Fibroblast of peridontal ligament (primary cell): Measurements from ENCODE around the gene OGDHL.
"Not testable (repeated sequence)": the region's sequence is repeated elsewhere in the genome, so short reads cannot be mapped to it uniquely, and the experiment has no call there.

Experiments
- DNase-seq: peaks from one replicate; pipeline ENCODE4 v3.0.0-alpha.2; 2010; ENCODE audit errors: extremely low read depth

The OGDHL gene

DNA sequence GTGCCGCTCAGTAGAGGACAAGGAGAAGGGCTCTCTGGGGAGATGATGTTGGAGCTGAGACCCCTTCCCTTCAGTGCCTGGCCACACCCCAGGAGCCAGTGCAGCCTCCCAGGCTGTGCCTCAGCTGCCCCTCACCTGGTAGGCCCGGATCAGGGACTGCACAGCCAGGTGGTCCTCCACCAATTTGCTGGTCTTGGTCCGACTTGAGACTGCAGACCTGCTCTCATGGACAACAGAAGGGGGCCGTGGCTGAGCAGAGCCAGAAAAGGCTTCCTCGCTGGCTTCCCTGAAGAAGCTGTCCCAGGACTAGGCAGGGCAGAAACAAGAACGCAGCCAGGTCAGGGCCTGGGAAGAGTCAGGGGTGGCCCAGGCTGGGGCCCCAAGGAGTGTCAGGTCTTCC, 5.5 kb downstream of the OGDHL start:
- no peak for DNase-seq

DNA sequence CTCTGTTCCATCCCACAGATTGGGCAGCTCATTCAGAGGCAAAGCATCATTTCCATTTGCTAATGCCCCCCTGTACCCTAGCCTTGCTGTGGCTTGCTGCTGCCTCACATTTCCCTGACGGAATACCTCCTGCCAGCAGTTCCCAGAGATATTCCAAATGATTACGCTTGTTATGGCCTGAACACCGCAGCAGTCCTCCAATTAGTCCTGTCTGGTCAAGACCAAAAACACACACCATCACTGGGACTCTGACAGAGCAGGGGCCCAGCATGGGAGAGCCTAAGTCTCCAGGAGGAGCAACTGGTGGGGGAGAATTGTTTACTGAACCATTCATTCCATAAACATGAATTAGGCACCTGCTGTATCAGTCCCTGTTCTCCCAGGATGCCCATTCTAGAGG, 6.1 kb downstream of the OGDHL start:
- DNase-seq, result no peak

DNA sequence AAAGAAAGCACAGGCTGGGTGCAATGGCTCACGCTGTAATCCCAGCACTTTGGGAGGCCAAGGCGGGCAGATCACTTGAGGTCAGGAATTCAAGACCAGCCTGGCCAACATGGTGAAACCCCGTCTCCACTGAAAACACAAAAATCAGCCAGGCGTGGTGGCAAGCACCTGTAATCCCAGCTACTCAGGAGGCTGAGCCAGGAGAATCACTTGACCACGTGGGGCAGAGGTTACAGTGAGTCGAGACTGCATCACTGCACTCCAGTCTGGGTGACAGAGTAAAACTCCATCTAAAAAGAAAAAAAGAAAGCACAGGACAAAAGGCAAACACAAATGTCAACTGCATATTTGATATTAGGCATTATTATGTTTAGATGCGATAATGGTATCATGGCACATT, 7.2 kb downstream of the OGDHL start:
- DNase-seq, result not testable (repeated sequence)

DNA sequence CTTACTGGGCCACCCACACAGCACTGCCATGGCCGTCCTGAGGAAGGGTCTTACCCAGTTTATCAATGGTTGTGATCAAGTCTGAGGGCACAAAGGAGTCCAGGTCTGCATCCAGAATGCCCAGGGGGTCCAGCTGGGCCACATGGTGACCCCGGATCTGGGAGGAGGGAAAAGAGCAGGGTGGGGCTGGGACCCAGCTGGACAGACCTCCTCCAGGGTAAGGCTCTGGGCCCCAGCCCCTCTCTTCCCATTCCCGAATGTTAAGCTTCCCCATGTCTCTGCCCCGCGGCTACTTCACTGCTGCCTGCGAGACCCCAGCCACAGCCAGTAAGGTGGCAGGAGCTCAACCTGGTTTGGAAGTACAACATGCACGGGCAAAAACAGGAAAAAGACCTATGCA, 9.5 kb downstream of the OGDHL start:
- DNase-seq, result no peak

DNA sequence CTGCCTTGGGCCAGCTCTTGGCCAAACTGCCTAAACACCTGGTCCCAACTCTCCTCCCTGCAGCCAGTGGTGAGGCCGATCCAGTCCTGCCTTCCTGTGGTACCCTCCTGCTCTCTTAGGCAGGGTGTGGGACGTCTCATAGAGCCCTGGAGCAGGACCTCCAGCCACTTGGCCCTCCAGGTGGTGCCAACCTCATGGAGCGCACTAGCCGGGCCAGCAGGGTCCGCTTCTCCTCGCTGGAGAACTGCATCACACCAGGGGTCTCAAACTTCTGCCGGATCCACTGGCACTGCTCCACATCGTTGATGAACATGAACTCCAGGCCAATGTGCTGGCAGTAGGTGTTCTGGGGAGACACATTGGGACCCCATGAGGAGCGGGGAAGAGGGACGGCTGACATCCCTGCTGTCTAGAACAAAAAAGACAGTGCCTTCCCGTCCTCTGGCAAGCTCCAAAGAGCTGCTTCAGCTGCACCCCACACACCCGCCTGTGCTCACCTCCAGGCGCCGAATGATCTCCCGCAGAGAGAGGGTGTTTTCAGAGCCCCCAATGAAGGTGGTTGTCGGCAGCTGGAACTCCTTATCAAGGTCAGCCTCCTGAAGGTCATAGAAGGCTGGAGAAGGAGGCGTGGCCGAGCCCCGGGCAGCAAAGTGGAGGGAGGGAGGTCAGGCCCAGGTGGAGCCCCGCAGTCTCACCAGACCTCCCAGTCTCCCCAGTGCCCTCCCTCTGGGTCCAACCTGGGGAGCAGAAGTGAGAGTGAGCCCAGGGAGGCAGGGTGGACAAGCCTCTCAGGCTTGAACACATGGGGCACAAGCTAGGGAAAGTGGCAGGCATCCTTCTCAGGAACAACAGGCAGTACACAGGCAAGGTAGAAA, 10.2 kb downstream of the OGDHL start:
- DNase-seq, result no peak

DNA sequence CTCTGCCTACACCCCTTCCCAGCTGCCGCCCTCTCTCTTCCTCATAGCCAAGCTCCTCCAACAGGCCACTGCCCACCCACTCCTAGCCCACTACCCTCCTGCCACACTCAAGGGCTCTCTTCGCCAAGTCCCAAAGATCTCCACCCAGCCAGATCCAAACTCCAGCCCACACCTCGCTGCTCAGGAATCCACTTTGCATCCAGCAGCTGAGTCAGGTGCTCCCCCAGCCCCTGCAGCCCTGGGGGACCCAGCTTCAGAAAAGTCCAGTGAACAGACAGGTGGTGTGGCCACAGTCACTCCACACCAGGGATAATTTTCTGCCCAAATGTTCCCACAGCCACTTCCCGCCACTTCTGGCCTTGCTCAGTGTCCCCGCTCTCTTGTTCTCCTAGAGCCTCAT, 10.9 kb downstream of the OGDHL start:
- DNase-seq, result no peak

DNA sequence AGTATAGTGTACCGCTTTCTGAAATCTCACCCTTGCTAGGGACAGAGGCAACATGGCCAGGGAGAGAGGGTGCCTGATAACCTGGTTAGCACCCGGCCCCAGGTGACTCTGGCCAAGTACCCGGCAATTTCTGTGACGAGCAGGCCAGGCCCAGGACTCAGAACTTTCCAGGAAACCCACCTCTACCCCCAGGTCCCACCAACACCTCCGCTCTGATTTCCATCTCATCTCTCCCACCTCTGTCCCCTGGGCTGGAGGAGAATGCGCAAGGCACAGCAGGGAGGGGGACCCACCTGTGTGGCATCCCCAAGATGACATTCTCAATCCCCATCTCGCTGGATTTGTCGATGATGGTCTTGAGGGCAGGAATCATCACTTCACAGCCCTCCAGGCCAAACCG, 11.6 kb downstream of the OGDHL start:
- DNase-seq, result no peak

DNA sequence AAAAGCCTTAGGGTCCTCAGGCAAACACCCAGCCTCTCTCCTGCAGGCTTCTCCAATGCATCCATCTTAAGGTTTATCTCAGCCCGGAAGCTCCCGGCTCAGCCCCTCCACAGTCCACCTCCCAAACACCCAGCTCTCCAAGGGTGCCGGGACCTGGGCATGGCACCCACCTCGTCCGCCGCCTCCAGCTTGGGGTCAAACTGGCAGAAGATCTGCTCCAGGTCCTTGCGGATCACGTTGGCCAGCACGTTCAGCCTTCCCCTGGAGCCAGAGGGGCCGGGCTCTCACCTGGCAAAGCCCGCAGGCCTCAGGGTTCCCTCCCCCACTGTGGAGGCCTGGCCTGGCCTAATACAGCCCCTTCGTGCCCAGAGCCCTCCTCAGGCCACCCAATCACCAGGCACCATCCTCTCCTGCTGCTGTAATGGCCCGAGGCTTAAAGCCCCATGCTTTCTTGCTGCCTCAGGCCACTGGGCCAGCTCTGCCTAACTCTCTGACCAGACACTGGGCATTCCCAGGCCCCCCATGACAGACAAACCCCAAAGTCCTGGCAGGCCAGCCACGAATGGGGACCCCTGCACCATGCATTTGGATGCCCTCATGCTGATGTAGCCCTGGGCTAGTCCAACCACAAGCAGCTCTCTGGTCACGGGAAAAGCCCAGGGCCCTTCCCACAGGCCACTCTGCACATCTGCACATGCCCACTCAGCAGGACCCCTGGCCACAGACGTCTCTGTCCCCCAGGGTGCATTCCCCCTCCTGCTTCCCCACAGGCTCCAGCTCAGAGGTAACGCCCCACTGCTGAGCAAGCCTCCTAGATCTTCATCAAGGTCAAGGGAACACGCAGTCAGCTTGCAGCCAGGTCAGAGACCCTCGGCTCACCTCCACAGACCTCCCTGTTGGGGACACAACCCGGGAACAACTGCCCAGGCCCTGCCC, 12.3 kb downstream of the OGDHL start:
- no peak for DNase-seq

DNA sequence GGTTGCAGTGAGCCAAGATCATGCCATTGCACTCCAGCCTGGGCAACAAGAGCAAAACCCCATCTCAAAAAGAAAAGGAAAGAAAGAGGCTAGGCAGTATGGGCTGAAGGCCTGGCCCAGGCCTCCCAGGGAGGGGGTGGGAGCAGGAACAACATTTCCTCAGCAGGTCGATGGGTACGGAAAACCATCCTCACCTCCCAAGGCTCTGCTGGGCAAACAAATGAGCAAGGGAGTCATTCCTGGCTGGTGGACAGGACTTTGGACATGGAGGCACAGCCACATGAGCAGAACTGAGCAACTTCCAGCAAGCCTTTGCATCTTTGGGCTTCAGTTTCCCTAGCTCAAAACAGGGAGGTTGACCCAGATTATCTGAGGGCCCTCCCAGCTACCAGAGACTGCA, 13.0 kb downstream of the OGDHL start:
- no peak for DNase-seq

DNA sequence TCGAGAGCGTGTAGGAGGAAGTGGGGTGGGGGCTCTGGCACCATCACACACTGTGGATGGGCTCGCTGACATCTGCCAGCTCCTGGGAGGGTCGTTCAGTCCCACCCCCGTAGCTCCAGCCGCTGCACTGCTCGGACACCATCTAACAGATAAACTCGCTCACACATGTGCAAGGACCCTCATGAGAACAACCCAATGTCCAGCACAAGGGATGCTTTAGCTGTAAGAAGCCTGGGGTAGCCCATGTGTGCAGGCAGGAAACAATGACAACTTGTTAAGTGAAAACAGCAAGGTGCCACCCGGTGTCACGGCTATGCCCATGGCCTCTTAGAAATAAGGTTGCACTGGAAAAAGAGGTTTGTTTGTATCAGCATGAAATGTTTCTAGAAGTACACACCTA, 14.1 kb downstream of the OGDHL start:
- DNase-seq, result no peak

DNA sequence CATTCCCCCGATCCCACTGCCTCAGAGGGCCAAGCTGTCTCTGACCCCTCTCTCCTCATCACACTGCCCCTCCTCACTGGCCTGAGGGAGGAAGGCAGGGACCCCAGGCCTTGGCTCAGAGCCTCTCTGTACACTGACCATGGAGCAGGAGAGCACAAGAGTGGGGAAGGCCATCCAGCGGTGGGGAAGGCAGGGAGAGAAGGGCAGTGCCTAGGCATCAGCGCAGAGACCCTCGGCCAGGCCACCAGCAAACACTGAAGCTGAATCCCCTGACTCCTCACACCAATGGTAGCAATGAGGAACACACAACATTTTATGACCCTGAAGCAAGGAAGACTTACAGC, 14.8 kb downstream of the OGDHL start:
- DNase-seq, result no peak

DNA sequence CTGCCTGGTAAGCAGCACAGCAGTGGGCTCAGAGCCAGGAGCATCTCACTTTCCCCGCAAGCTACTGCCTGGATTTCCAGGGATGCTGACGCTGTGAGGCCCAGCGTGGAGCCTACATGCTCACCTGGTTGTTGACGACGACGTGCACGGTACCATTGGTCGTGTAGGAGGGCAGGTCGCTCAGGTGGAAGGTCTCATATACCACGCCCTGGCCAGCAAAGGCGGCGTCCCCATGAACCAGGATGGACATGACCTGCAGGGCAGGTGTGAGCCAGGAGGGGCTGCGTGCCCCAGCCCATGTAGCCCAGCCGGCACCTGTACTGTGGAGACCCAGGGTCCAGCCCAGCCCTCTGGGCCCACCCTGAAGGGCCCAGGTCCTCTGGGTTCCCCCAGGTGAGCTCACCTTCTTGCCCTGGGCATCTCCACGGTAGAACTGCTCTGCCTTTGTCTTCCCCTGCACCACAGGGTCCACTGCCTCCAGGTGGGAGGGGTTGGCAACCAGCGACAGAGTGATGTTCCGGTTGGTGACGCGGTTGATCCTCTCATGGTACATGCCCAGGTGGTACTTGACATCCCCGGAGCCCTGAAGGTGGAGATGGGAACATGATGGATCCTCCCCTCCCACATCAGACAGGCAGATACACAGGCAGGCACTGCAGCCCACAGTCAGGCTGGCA, 15.4 kb downstream of the OGDHL start:
- no peak for DNase-seq

DNA sequence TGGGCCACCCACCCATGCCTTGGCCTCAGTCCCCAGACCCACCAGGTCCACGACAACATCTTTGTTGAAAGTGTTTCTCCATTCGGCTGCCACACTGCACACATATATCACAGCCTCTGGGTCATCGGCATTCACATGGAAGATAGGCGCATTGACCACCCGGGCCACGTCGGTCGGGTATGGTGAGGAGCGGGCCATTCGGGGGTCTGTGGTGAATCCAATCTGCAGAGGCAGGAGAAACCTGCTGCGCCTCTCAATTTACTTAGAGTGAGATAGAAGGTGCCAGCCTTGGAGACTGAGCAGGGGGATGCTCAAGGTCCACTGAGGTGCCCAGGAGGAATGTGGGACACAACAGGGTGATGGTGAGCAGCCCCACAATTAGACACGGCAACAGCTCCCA, 16.4 kb downstream of the OGDHL start:
- DNase-seq, result no peak

DNA sequence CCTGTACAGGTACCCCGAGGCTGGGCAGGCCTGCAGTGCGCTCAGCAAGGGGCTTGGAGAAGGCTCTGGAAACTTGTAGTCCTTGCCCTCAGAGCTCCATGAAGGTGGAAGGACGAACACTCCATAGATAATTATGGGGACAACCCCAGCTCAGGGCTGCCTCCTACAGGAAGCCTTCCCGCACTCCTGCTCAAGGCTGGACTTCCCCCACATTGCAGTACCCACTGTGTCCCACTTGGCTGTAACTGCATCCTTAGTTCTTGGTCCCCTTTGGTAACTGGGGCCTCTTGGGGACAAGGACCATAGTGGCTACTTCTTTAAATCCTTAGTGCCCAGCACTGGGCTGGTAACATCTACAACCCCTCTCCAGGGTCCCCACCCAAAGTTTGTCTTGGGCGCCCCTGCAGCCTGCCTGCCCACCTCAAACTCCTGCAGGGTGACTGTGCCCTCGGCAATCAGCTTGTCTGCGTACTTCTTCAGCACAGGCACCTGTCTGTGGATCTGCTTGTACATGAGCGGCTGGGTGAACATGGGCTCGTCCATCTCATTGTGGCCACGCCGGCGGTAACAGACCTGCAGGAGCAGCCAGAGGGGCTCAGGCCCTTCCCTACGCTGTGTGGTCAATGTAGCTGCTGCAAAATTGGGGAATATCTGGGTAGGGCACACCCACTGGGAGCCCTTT, 17.1 kb downstream of the OGDHL start:
- DNase-seq, result no peak

DNA sequence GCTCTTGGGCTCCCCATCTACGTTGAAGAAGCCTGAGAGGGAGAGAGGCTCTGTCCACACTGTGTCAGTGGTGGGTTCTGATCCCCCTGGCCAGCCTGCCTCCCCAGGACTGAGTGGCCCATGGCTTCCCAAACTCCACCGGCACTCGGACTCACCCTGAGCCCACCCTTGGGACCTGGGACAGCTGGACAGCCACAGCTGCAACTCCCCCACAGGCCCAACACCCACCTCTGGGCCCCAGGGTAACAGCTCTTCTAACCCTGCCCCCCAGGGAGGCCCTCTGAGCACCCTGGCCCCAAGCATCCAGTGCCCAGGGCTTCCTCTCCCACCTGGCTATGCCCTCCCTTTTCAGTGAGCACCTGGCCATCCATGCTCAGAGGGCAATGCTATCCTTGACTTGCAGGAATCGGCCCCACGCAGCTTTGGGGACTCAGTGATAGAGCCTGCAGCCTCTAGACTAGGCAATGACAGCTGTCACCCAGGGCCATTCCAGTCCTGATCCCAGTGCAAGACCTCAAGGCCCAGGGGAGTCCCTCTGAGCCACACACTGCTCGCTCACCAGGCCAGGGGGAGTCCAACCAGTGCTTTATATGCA, 17.9 kb downstream of the OGDHL start:
- DNase-seq, result no peak

DNA sequence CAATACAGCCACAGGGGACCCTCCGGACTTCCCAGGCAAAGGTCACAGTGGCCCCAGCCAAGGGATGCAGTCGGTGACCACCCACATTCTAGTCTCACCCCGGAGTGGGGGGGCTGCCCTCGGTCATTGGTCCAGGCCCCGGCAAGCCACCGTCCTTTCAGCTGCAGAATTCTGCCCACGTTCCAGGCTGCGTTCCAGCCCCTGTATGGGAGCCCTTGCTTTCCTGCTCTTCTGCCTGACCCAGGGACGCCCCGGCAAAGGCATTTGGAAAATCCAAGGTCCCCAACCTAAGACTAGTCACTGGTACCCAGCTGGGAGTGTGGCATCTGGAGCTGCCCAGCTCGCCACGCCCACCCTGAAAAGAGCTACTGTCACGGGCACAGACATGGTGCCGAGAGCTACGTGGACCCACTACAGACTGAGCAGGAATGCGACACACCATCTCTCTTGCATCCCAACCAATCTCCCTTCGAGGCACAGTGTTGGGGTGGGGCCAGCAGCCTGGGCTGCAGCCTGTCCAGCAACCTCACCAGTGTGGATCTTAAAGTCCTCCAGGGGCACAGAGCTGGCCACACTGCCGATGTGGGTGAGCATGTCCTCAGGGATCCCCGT, 18.6 kb downstream of the OGDHL start:
- DNase-seq, result no peak

DNA sequence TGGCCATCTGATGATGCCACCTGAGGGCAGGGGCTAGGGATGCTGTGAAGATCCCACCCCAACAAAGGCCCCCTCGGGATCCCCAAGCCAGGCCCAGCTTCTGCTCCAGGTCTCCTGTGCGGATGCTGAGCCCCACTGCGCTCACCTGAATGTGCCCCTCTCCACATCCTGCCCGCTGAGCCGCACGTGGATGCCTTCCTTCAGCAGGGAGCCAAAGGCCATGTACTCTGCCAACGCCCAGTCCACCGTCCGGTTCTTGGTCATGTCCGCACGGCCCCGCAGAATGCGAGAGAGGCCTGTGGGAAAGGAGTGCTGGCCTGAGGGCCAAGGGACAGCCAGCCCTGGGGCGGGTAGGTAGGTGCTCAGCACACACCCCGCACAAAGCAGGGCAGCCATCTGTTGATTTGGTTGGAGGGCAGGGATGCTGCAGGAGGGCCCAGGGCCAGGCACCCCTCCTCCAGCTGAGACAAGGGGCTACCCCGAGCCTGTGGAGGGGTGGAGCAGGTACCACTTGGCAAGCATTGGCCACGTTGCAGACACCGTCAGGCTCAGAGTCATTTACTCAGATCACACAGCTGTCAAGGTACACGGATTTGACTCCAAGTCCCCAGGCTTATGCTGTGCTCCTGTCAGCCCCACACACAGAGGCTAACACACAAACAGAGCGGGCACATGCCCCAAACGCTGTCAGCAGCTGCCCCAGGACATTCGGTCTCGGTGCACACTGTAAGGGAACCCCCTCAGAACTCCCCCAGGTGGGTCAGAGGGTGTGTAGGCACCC, 19.2 kb downstream of the OGDHL start:
- DNase-seq, result no peak

DNA sequence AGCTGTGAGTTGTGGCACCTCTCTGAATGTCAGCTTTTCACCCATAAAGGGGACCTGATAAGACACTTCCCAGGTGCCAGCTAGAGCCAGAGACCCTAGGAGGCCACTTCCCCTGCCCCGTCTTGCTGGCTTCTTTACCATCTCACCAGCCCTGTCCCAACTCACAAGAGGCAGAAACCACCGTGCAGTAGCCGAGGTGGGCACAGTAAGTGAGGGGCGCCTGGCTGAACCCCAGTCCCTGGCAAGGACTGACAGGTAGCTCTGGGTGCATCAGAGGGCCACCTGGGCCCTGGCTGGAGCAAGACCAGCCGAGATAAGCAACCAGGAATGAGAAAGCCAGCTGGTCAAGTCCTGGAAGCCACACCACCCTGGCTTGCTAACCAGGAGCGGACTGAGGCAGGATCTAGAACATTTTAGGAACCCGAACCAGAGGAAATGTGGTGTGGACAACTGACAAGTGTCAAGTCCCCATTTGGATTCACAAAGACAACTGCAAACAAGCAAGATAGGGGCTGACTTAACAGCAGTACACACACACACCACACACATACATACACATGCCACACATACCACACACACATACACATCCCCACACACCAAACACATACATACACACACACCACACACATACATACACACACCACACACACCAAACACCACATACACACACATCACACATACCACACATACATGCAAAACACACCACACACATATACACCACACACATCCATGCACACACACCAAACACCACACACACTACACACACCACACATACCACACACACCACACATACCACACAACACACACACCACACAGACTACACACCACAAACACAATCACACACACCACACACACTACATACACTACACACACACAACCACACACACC, 20.8 kb downstream of the OGDHL start:
- DNase-seq, result no peak
